ENCODE measurements around the gene CDC42SE2.

DNA sequence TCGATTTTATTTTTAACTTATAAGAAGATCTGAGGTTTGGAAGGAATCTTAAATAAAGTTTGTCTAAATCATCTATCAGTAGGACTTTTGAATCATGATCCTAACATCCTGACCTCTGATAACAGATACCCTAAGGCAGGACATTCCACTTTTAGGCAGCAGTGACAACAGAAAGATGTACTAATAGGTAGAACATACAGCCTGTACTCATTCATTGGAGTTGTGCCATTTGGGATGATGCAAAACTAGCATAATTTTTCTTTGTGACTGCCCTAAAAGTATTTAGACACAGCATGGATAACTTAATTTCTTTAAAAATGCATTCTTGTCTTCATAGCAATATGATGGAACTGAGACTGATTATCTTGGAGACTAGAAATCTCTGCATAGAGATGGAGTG is 39.7 kb downstream of the CDC42SE2 start:
- TF ChIP-seq, protein P1, sequence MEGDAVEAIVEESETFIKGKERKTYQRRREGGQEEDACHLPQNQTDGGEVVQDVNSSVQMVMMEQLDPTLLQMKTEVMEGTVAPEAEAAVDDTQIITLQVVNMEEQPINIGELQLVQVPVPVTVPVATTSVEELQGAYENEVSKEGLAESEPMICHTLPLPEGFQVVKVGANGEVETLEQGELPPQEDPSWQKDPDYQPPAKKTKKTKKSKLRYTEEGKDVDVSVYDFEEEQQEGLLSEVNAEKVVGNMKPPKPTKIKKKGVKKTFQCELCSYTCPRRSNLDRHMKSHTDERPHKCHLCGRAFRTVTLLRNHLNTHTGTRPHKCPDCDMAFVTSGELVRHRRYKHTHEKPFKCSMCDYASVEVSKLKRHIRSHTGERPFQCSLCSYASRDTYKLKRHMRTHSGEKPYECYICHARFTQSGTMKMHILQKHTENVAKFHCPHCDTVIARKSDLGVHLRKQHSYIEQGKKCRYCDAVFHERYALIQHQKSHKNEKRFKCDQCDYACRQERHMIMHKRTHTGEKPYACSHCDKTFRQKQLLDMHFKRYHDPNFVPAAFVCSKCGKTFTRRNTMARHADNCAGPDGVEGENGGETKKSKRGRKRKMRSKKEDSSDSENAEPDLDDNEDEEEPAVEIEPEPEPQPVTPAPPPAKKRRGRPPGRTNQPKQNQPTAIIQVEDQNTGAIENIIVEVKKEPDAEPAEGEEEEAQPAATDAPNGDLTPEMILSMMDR (IDR thresholded peaks at IDR 0.05), result no peak
- TF ChIP-seq POLR2A (IDR thresholded peaks at IDR 0.05), result no peak

Measured in right lobe of liver (tissue), 4 donors.